AG09309 (cell line): ENCODE data around the gene MTCL1.

ENCODE experiments used
- DNase-seq: peaks from one replicate; pipeline ENCODE4 v3.0.0-alpha.2; 2010; ENCODE audit warnings: low read depth
- H3K4me3 ChIP-seq: 2 replicates; pipeline ENCODE4 v1.5.1; 2011; ENCODE audit warnings: mild to moderate bottlenecking, low read depth, low read length, moderate library complexity; ENCODE audit not compliant: control insufficient read depth
- TF ChIP-seq, protein P1 (sequence below): IDR thresholded peaks from 2 replicates; pipeline ENCODE4 v1.5.1; 2011; ENCODE audit warnings: mild to moderate bottlenecking, low read depth, low read length, inconsistent platforms; ENCODE audit not compliant: insufficient read depth, control insufficient read depth; ENCODE audit errors: missing control alignments

Gene MTCL1

DNA sequence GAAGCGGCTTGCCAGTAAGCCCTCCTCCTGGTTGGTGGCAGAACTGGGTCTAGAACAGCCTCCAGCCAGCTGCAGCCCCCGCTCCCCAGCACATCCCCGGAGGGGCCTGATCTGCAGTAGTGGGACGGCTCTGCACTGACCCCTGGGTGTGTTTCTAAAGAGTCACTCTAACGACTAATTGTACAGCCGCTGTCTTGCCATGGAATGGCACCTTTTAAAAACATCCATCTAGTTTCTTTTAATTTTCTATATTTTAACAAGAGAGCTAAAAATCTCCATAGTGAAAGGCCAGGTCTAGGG, 82.0 kb downstream of the MTCL1 start:
- H3K4me3 ChIP-seq = no peak overlapping the region
- no peak for DNase-seq
- TF ChIP-seq, protein P1, sequence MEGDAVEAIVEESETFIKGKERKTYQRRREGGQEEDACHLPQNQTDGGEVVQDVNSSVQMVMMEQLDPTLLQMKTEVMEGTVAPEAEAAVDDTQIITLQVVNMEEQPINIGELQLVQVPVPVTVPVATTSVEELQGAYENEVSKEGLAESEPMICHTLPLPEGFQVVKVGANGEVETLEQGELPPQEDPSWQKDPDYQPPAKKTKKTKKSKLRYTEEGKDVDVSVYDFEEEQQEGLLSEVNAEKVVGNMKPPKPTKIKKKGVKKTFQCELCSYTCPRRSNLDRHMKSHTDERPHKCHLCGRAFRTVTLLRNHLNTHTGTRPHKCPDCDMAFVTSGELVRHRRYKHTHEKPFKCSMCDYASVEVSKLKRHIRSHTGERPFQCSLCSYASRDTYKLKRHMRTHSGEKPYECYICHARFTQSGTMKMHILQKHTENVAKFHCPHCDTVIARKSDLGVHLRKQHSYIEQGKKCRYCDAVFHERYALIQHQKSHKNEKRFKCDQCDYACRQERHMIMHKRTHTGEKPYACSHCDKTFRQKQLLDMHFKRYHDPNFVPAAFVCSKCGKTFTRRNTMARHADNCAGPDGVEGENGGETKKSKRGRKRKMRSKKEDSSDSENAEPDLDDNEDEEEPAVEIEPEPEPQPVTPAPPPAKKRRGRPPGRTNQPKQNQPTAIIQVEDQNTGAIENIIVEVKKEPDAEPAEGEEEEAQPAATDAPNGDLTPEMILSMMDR = no peak

DNA sequence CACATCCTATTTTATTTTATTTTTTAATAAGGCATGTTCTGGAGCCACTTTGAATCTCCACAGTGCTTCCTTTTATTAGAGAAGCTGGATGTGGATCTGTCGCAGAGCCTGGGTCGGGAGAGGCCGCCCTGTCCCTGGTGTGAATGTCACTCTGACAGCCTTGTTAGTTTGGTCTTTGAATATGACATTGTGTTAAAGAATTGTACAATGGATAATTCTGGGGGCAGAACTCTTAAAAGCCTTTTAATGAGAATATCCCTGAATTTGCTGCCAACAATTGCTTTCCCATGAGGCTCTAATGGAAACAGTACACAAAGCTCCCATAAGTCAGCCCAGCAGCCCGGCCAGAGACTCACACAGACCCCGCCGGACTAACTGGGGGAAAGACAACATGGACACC, 82.4 kb downstream of the MTCL1 start:
- DNase-seq = no peak
- no peak overlapping the region for H3K4me3 ChIP-seq
- TF ChIP-seq, protein P1 = no peak

DNA sequence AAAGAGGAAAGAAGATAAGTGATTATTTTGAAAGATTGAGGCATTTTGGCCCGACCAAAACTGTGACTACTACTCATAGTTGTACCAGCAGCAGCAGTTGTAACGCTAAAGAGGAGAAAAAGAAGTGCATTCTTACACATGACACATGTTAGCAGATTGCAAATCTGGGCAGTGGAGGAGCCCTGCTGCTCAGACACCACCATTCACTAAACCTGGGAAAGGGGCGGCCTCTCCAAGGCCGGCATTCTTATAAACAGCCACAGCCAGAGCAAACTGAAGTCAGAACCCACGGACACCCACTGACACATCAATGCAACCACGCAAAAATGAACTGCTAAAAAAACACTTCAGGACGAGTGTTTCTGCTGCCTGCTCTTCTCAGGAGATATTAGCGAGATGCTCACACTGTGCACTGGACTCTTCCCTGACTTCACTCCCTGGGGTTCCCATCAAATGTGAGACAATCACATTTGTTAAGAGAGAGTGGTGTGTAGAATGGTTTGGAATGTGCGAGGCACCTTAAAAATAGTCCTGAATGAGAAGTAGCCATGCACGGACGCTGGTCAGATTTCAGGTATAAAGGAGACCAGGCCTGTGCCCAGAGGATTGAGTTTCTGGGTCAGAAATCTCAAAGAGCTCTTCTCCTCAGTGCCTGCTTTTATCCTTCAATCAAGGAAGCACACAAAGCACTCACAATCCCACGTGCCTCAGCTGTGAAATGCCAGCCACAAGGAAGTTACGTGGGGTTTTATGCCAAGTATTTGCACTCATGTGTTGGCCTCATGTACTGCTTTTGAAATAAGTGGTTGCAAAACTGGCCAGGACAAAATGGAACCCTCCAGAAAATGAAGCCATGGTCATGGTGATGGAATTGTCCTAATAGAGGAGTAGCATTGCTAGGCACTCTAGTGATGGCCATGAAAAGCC, 83.4 kb downstream of the MTCL1 start:
- H3K4me3 ChIP-seq = no peak overlapping the region
- TF ChIP-seq, protein P1 = no peak
- DNase-seq = no peak

DNA sequence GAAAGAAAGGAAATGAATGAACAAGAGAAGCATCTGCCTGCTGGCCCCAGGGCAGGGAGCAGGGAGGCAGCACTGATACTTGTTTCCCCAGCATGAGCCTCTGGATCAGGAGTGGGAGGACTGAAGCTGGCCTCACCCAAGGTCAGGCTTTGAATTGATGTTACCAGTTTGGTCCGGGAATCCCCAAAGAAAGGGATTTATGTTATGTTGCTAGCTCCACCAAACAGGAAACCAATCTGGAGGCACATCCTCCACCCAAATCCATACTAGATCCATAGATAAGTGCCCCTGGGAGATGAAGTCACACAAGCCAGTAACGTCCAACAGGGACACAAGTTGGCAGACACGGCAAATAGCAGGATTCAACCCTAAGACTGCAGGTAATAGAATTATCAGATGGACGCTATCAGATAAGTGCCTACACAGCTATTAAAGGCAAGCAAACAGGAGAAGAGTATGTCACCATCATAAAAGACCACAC, 85.9 kb downstream of the MTCL1 start:
- no peak for DNase-seq
- no peak overlapping the region for H3K4me3 ChIP-seq
- TF ChIP-seq, protein P1 = no peak

DNA sequence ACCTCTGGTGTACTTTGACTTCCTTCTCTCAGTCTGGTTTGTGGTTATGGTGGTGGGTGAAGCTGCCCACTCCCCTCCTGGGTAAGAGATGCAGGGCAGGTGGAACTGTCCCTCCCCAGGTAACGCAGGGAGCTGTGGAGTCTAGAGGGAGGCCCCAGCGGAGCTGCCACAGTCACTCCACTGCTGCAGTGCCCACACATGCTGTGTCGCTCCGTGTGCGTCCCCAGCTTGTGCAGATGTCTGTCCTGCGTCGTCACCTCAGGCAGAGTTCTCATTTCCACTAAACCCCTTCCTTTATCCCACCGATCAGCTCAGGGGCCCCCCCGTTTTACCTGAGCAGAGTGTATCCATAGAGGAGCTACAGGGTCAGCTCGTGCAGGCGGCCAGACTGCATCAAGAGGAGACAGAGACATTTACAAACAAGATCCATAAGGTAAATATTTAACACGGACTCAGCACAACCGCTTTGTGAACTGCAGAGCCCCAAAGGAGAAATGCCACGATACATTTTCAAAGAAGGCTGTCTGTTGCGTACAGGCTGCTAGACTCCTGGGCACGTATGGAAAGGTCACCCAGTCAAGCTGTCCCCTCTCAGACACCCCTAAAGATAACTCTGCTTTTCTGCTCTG, 87.4 kb downstream of the MTCL1 start:
- DNase-seq = no peak
- TF ChIP-seq, protein P1 = no peak
- H3K4me3 ChIP-seq = no peak overlapping the region

DNA sequence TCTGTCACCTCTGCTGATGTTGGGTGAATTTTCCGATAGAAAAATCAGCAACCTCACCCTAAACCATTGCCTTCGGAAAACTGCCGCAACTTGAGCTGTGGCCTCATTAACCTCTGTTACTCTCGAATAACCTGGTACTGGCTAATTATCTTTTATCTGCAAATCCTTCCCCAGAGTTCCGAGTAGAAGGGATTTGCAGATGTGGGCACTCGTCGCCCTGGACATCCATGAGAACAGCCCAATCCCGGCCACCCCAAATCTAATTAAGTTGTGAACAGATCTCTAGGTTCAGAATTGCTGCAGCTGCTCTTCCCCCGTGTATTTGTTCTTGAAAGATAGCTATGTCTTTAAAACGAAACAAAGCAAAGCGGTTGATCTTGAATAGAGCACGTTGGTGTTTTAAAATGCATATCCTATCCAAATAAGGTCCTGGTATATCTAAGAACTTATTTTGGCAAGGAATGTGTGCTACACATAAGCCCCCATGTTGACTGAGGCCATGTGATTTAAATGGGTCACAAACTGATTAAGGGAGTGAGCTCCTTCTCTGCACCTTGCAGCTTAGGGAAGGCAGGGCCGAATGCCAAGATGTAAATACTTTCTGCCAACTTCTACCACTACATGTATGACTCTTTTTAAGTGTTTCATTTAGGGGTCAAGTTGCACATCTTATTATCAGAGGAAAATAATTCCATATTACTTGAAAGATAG, 88.2 kb downstream of the MTCL1 start:
- DNase-seq = no peak
- H3K4me3 ChIP-seq = no peak overlapping the region
- TF ChIP-seq, protein P1 = no peak
